ENCODE measurements around the gene KLHL29. TPM values are rescaled to one million over a fixed set of nuclear protein-coding genes. Genes with fewer than 3 reads are reported as not detected.

Gene KLHL29
- total and polyA plus RNA-seq, 2 experiments from 2014 or later, result 3.8 to 9.9 TPM

DNA sequence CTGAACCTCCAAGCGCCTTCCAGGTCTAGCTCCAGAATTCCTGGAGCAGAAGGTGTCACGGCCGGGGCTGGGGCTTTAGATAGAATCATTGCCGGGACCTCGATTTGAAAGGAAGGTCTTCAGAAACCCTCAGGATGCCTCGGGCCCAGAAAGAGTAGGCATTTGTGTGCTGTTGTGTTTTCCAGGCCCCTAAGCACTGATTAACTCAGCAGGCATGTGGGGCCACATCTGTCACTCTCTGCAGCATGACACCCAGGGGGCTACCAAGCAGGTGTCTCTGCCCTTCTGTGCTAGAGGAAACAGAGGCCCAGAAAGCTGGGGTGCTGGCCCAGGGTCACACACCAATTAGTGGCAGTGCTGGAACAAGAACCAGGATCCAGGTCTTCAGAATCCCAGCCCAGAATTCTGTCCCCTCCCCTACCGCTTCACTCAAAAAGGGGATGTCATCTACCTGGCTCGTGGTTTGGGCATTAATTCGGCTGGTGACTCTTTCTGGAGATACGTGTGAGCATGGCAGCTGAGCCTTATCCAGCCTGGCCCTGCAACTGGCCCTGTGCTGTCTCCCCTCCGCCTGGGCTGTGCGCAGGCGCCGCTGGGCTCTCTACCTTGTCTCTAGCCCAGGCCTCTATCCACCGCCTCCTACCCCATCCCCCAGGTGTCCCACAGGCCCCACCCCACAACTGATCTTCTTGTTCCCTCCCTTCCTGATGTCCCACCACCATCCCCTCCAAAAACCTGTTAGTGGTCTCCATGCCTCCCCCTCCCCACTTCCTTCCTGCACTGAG, 296.6 kb downstream of the KLHL29 start:
- H3K4me2 ChIP-seq, result no peak overlapping the region
- TF ChIP-seq, protein P1, sequence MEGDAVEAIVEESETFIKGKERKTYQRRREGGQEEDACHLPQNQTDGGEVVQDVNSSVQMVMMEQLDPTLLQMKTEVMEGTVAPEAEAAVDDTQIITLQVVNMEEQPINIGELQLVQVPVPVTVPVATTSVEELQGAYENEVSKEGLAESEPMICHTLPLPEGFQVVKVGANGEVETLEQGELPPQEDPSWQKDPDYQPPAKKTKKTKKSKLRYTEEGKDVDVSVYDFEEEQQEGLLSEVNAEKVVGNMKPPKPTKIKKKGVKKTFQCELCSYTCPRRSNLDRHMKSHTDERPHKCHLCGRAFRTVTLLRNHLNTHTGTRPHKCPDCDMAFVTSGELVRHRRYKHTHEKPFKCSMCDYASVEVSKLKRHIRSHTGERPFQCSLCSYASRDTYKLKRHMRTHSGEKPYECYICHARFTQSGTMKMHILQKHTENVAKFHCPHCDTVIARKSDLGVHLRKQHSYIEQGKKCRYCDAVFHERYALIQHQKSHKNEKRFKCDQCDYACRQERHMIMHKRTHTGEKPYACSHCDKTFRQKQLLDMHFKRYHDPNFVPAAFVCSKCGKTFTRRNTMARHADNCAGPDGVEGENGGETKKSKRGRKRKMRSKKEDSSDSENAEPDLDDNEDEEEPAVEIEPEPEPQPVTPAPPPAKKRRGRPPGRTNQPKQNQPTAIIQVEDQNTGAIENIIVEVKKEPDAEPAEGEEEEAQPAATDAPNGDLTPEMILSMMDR (IDR thresholded peaks at IDR 0.05; ENCODE audit: poor library complexity), result no peak
- 90% methylated on average over 14 of the region's 15 CpGs for WGBS (ENCODE audit: low lambda C conversion rate, missing lambda C conversion rate)

DNA sequence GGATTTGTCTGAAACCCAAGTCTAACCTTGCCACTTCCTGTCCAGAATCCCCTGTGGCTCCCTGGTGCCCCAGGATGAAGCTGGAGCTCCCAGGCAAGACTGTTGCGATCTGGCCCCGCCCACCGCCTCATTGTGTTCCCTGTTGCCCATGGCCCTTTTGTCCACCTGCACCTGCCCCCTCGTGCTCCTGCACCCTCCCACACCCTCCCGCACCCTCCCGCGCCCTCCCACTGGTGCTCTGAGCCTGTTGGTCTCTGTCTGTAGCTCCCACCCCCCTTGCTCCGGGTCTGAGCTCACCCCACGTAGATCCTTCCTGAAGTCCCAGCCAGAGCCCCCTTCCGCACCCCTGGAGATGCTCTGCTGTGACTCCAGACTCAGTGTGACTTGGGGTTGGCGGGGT, 297.5 kb downstream of the KLHL29 start:
- no peak overlapping the region for H2AFZ ChIP-seq
- H3K4me2 ChIP-seq, result no peak overlapping the region
- H3K27ac ChIP-seq, result no peak overlapping the region
- H3K27me3 ChIP-seq, result no peaks in the 10 kb centered on the region
- no peak for DNase-seq (ENCODE audit: low spot score)
- H3K79me2 ChIP-seq, result no peaks in the 10 kb centered on the region
- TF ChIP-seq EZH2phosphoT487 (IDR thresholded peaks at IDR 0.05; ENCODE audit: low read depth, severe bottlenecking, unreplicated experiment) (no peak), EZH2 (IDR thresholded peaks at IDR 0.05; ENCODE audit: borderline replicate concordance) (no peak)
- TF ChIP-seq, protein P1 (IDR thresholded peaks at IDR 0.05; ENCODE audit: poor library complexity), result no peak
- no peaks in the 10 kb centered on the region for H4K20me1 ChIP-seq (ENCODE audit: insufficient read depth, poor library complexity, severe bottlenecking)
- no peaks in the 10 kb centered on the region for H3K4me1 ChIP-seq (ENCODE audit: insufficient read depth)
- 99% methylated on average over 11 of the region's 11 CpGs for WGBS (ENCODE audit: low lambda C conversion rate, missing lambda C conversion rate)
- H3K4me3 ChIP-seq, result no peak overlapping the region
- H3K9me3 ChIP-seq (ENCODE audit: low read depth), result no peaks in the 10 kb centered on the region
- no peaks in the 10 kb centered on the region for H3K36me3 ChIP-seq (replicated peaks; ENCODE audit: insufficient read depth, low read depth)
- H3K9me2 ChIP-seq (replicated peaks; ENCODE audit: insufficient read depth), result no peaks in the 10 kb centered on the region

More for the DNA sequence above, 296.6 kb downstream of the KLHL29 start:
- Histone ChIP-seq H3K79me2 (no peaks in the 10 kb centered on the region), H3K9me3 (ENCODE audit: low read depth) (no peaks in the 10 kb centered on the region), H3K4me3 (no peak overlapping the region), H3K9me2 (replicated peaks; ENCODE audit: insufficient read depth) (no peaks in the 10 kb centered on the region), H3K36me3 (replicated peaks; ENCODE audit: insufficient read depth, low read depth) (no peaks in the 10 kb centered on the region), H4K20me1 (ENCODE audit: insufficient read depth, poor library complexity, severe bottlenecking) (no peaks in the 10 kb centered on the region), H3K27me3 (no peaks in the 10 kb centered on the region), H2AFZ (no peak overlapping the region), H3K4me1 (ENCODE audit: insufficient read depth) (no peaks in the 10 kb centered on the region), H3K27ac (no peak overlapping the region)
- DNase-seq (ENCODE audit: low spot score), result no peak

DNA sequence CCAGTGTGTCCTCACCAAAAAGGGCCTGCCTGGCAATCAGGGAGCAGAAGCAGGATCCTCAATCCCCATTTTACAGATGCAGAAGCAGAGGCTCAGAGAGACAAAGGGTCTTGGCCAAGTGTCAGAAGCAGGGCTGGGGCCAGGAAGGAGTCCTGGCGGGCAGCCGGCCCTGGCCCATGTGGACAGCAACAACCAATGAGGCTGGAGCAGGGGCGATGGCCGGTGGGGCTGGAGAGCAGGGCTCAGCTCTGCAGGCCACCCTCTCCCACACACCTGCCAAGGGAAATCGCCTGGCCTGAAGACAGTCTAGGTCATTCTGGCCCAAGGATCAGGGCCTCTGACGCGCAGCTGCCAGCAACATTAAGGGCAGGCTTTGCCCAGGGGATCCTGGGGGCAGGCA, 298.0 kb downstream of the KLHL29 start:
- no peak overlapping the region for H3K4me3 ChIP-seq
- DNase-seq (ENCODE audit: low spot score), result no peak
- H3K36me3 ChIP-seq (replicated peaks; ENCODE audit: insufficient read depth, low read depth), result no peaks in the 10 kb centered on the region
- no peaks in the 10 kb centered on the region for H3K79me2 ChIP-seq
- no peaks in the 10 kb centered on the region for H3K9me2 ChIP-seq (replicated peaks; ENCODE audit: insufficient read depth)
- H3K27ac ChIP-seq, result no peak overlapping the region
- TF ChIP-seq EZH2 (IDR thresholded peaks at IDR 0.05; ENCODE audit: borderline replicate concordance), result no peak
- TF ChIP-seq, protein P1 (IDR thresholded peaks at IDR 0.05; ENCODE audit: poor library complexity), result no peak
- TF ChIP-seq EZH2phosphoT487 (IDR thresholded peaks at IDR 0.05; ENCODE audit: low read depth, severe bottlenecking, unreplicated experiment), result no peak
- no peaks in the 10 kb centered on the region for H4K20me1 ChIP-seq (ENCODE audit: insufficient read depth, poor library complexity, severe bottlenecking)
- 95% methylated on average over 7 of the region's 7 CpGs for WGBS (ENCODE audit: low lambda C conversion rate, missing lambda C conversion rate)
- no peak overlapping the region for H2AFZ ChIP-seq
- no peaks in the 10 kb centered on the region for H3K4me1 ChIP-seq (ENCODE audit: insufficient read depth)
- H3K27me3 ChIP-seq, result no peaks in the 10 kb centered on the region
- H3K4me2 ChIP-seq, result no peak overlapping the region
- no peaks in the 10 kb centered on the region for H3K9me3 ChIP-seq (ENCODE audit: low read depth)

Measured in hepatocyte (in vitro differentiated cells).